ENCODE measurements around the gene BAIAP2.

Gene BAIAP2

GRCh38 chr17:81044764-81045589, 10.0 kb downstream of the BAIAP2 start:
- peaks cover 9% of the 10 kb centered on the region for H3K4me1 ChIP-seq (ENCODE audit: low read length)
- H3K79me2 ChIP-seq (ENCODE audit: low read length): no peaks in the 10 kb centered on the region
- DNase-seq: no peak
- no peaks in the 10 kb centered on the region for H3K9me2 ChIP-seq (replicated peaks; ENCODE audit: insufficient read depth, low read length)
- no peaks in the 10 kb centered on the region for H3K9me3 ChIP-seq (replicated peaks; ENCODE audit: insufficient read depth, low read length)
- no peak overlapping the region for H3K27ac ChIP-seq (ENCODE audit: low read length)
- H3K4me2 ChIP-seq (ENCODE audit: low read depth, low read length): no peak overlapping the region
- no peak overlapping the region for H2AFZ ChIP-seq (ENCODE audit: low read length)
- H3F3A ChIP-seq (ENCODE audit: insufficient read depth, low read length): no peaks in the 10 kb centered on the region
- no peak overlapping the region for H3K9ac ChIP-seq (ENCODE audit: low read length)
- no peaks in the 10 kb centered on the region for H3K36me3 ChIP-seq (replicated peaks; ENCODE audit: insufficient read depth, low read length)
- H3K4me3 ChIP-seq (ENCODE audit: low read length): no peak overlapping the region
- TF ChIP-seq EZH2phosphoT487 (IDR thresholded peaks at IDR 0.05; ENCODE audit: low read length): no peak
- TF ChIP-seq EZH2 (optimal IDR thresholded peaks at IDR 0.05; ENCODE audit: low read depth, low read length): no peak
- TF ChIP-seq CTCF (IDR thresholded peaks at IDR 0.05; ENCODE audit: low read length): no peak
- no peaks in the 10 kb centered on the region for H4K20me1 ChIP-seq (ENCODE audit: insufficient read depth, low read length)
- peaks cover 97% of the 10 kb centered on the region for H3K27me3 ChIP-seq (replicated peaks; ENCODE audit: insufficient read depth, low read length)

- no peaks in the 10 kb centered on the region for H3F3A ChIP-seq (ENCODE audit: insufficient read depth, low read length)
- peaks cover 97% of the 10 kb centered on the region for H3K27me3 ChIP-seq (replicated peaks; ENCODE audit: insufficient read depth, low read length)
- DNase-seq: no peak
- no peak for TF ChIP-seq EZH2phosphoT487 (IDR thresholded peaks at IDR 0.05; ENCODE audit: low read length)
- TF ChIP-seq EZH2 (optimal IDR thresholded peaks at IDR 0.05; ENCODE audit: low read depth, low read length): no peak
- no peak for TF ChIP-seq CTCF (IDR thresholded peaks at IDR 0.05; ENCODE audit: low read length)
- no peak overlapping the region for H3K4me3 ChIP-seq (ENCODE audit: low read length)
- no peaks in the 10 kb centered on the region for H3K9me2 ChIP-seq (replicated peaks; ENCODE audit: insufficient read depth, low read length)
- no peaks in the 10 kb centered on the region for H3K79me2 ChIP-seq (ENCODE audit: low read length)
- no peak overlapping the region for H3K9ac ChIP-seq (ENCODE audit: low read length)
- no peaks in the 10 kb centered on the region for H4K20me1 ChIP-seq (ENCODE audit: insufficient read depth, low read length)
- H3K27ac ChIP-seq (ENCODE audit: low read length): no peak overlapping the region
- no peaks in the 10 kb centered on the region for H3K36me3 ChIP-seq (replicated peaks; ENCODE audit: insufficient read depth, low read length)
- no peaks in the 10 kb centered on the region for H3K9me3 ChIP-seq (replicated peaks; ENCODE audit: insufficient read depth, low read length)
- no peak overlapping the region for H3K4me2 ChIP-seq (ENCODE audit: low read depth, low read length)
- peaks cover 10% of the 10 kb centered on the region for H3K4me1 ChIP-seq (ENCODE audit: low read length)
- no peak overlapping the region for H2AFZ ChIP-seq (ENCODE audit: low read length)
Measured at GRCh38 chr17:81045590-81046095, 10.7 kb downstream of the BAIAP2 start.

GRCh38 chr17:81046132-81046769, 11.3 kb downstream of the BAIAP2 start:
- Histone ChIP-seq H3K9me3 (replicated peaks; ENCODE audit: insufficient read depth, low read length) (no peaks in the 10 kb centered on the region), H3K36me3 (replicated peaks; ENCODE audit: insufficient read depth, low read length) (no peaks in the 10 kb centered on the region), H4K20me1 (ENCODE audit: insufficient read depth, low read length) (no peaks in the 10 kb centered on the region), H3K4me2 (ENCODE audit: low read depth, low read length) (no peak overlapping the region), H3K9ac (ENCODE audit: low read length) (no peak overlapping the region), H3F3A (ENCODE audit: insufficient read depth, low read length) (no peaks in the 10 kb centered on the region), H2AFZ (ENCODE audit: low read length) (no peak overlapping the region), H3K27me3 (replicated peaks; ENCODE audit: insufficient read depth, low read length) (peaks cover 97% of the 10 kb centered on the region), H3K27ac (ENCODE audit: low read length) (no peak overlapping the region), H3K4me1 (ENCODE audit: low read length) (peaks cover 10% of the 10 kb centered on the region), H3K79me2 (ENCODE audit: low read length) (no peaks in the 10 kb centered on the region), H3K9me2 (replicated peaks; ENCODE audit: insufficient read depth, low read length) (no peaks in the 10 kb centered on the region), H3K4me3 (ENCODE audit: low read length) (no peak overlapping the region)
- TF ChIP-seq EZH2phosphoT487 (IDR thresholded peaks at IDR 0.05; ENCODE audit: low read length) (no peak), CTCF (IDR thresholded peaks at IDR 0.05; ENCODE audit: low read length) (no peak), EZH2 (optimal IDR thresholded peaks at IDR 0.05; ENCODE audit: low read depth, low read length) (no peak)
- DNase-seq: no peak
